Activated T-cell treated with anti-CD3 and anti-CD28 coated beads, Interleukin-2, amount 50 U/mL, for 24 hours (primary cell): ENCODE measurements around the gene MAOA.

Experiments
- DNase-seq: peaks from one replicate; pipeline ENCODE4 v3.0.0-alpha.2; 2020
- H3K27ac Mint-ChIP-seq: 2 replicates; pipeline ENCODE4 v1.8.0; 2020; ENCODE audit warnings: mild to moderate bottlenecking, mixed read lengths
- H3K27me3 Mint-ChIP-seq: 2 replicates; pipeline ENCODE4 v1.8.0; 2020; ENCODE audit warnings: mixed read lengths
- H3K36me3 Mint-ChIP-seq: 2 replicates; pipeline ENCODE4 v1.8.0; 2020; ENCODE audit warnings: low read depth, mixed read lengths
- H3K4me1 Mint-ChIP-seq: 2 replicates; pipeline ENCODE4 v1.8.0; 2020; ENCODE audit warnings: low read depth, mixed read lengths
- H3K4me3 Mint-ChIP-seq: 2 replicates; pipeline ENCODE4 v1.8.0; 2020; ENCODE audit warnings: mild to moderate bottlenecking, moderate library complexity, mixed read lengths
- H3K9me3 Mint-ChIP-seq: 2 replicates; pipeline ENCODE4 v1.8.0; 2020; ENCODE audit warnings: mixed read lengths

Gene MAOA

GRCh38 chrX:43679058-43679457, 23.0 kb downstream of the MAOA start:
- DNase-seq: no peak
- Mint-ChIP-seq H3K4me3 (no peak overlapping the region), H3K27ac (no peak overlapping the region), H3K27me3 (peaks cover 53% of the 10 kb centered on the region), H3K4me1 (no peaks in the 10 kb centered on the region), H3K36me3 (no peaks in the 10 kb centered on the region), H3K9me3 (no peaks in the 10 kb centered on the region)

GRCh38 chrX:43679778-43680177, 23.7 kb downstream of the MAOA start:
- Mint-ChIP-seq H3K36me3 (no peaks in the 10 kb centered on the region), H3K9me3 (no peaks in the 10 kb centered on the region), H3K4me1 (no peaks in the 10 kb centered on the region), H3K27me3 (peaks cover 58% of the 10 kb centered on the region), H3K27ac (no peak overlapping the region), H3K4me3 (no peak overlapping the region)
- DNase-seq: no peak

GRCh38 chrX:43682726-43683125, 26.6 kb downstream of the MAOA start:
- H3K36me3 Mint-ChIP-seq: no peaks in the 10 kb centered on the region

GRCh38 chrX:43685221-43685620, 29.1 kb downstream of the MAOA start:
- Mint-ChIP-seq H3K4me3 (no peak overlapping the region), H3K4me1 (no peaks in the 10 kb centered on the region), H3K27ac (no peak overlapping the region), H3K27me3 (peaks cover 61% of the 10 kb centered on the region), H3K36me3 (no peaks in the 10 kb centered on the region), H3K9me3 (no peaks in the 10 kb centered on the region)
- no peak for DNase-seq

More at GRCh38 chrX:43682726-43683125, 26.6 kb downstream of the MAOA start:
- no peak for DNase-seq
- H3K27me3 Mint-ChIP-seq: peaks cover 60% of the 10 kb centered on the region
- no peaks in the 10 kb centered on the region for H3K4me1 Mint-ChIP-seq
- H3K9me3 Mint-ChIP-seq: no peaks in the 10 kb centered on the region
- no peak overlapping the region for H3K27ac Mint-ChIP-seq
- H3K4me3 Mint-ChIP-seq: no peak overlapping the region

- H3K9me3 Mint-ChIP-seq: no peaks in the 10 kb centered on the region
- H3K27ac Mint-ChIP-seq: no peak overlapping the region
- no peak overlapping the region for H3K4me3 Mint-ChIP-seq
- H3K27me3 Mint-ChIP-seq: peaks cover 49% of the 10 kb centered on the region
- H3K36me3 Mint-ChIP-seq: no peaks in the 10 kb centered on the region
- H3K4me1 Mint-ChIP-seq: no peaks in the 10 kb centered on the region
- no peak for DNase-seq
These were observed 32.5 kb downstream of the MAOA start for GRCh38 chrX:43688586-43688985.

GRCh38 chrX:43693602-43694406, 37.7 kb downstream of the MAOA start:
- Mint-ChIP-seq H3K4me3 (no peak overlapping the region), H3K27me3 (peaks cover 38% of the 10 kb centered on the region), H3K27ac (no peak overlapping the region), H3K4me1 (no peaks in the 10 kb centered on the region), H3K9me3 (no peaks in the 10 kb centered on the region), H3K36me3 (no peaks in the 10 kb centered on the region)
- no peak for DNase-seq

GRCh38 chrX:43699475-43699874, 43.4 kb downstream of the MAOA start:
- Mint-ChIP-seq H3K4me3 (no peak overlapping the region), H3K27me3 (peaks cover 63% of the 10 kb centered on the region), H3K9me3 (no peaks in the 10 kb centered on the region), H3K4me1 (no peaks in the 10 kb centered on the region), H3K36me3 (no peaks in the 10 kb centered on the region), H3K27ac (no peak overlapping the region)
- DNase-seq: no peak

- Mint-ChIP-seq H3K4me1 (no peaks in the 10 kb centered on the region), H3K36me3 (no peaks in the 10 kb centered on the region), H3K4me3 (no peak overlapping the region), H3K9me3 (no peaks in the 10 kb centered on the region), H3K27ac (no peak overlapping the region), H3K27me3 (peaks cover 65% of the 10 kb centered on the region)
- no peak for DNase-seq
These were observed 46.0 kb downstream of the MAOA start for GRCh38 chrX:43702079-43702524.

GRCh38 chrX:43702660-43703059, 46.6 kb downstream of the MAOA start:
- Mint-ChIP-seq H3K9me3 (no peaks in the 10 kb centered on the region), H3K36me3 (no peaks in the 10 kb centered on the region)

GRCh38 chrX:43703211-43703791, 47.2 kb downstream of the MAOA start:
- no peak overlapping the region for H3K4me3 Mint-ChIP-seq
- no peaks in the 10 kb centered on the region for H3K4me1 Mint-ChIP-seq
- H3K27me3 Mint-ChIP-seq: peaks cover 65% of the 10 kb centered on the region
- H3K27ac Mint-ChIP-seq: no peak overlapping the region
- H3K36me3 Mint-ChIP-seq: no peaks in the 10 kb centered on the region
- DNase-seq: no peak
- H3K9me3 Mint-ChIP-seq: no peaks in the 10 kb centered on the region

More at GRCh38 chrX:43702660-43703059, 46.6 kb downstream of the MAOA start:
- DNase-seq: no peak
- Mint-ChIP-seq H3K27ac (no peak overlapping the region), H3K4me3 (no peak overlapping the region), H3K27me3 (peaks cover 65% of the 10 kb centered on the region), H3K4me1 (no peaks in the 10 kb centered on the region)

- Mint-ChIP-seq H3K9me3 (no peaks in the 10 kb centered on the region), H3K27me3 (peaks cover 58% of the 10 kb centered on the region), H3K27ac (no peak overlapping the region), H3K4me1 (no peaks in the 10 kb centered on the region), H3K4me3 (no peak overlapping the region), H3K36me3 (no peaks in the 10 kb centered on the region)
- DNase-seq: no peak
These were observed 50.8 kb downstream of the MAOA start for GRCh38 chrX:43706786-43707370.

GRCh38 chrX:43707812-43708548, 51.9 kb downstream of the MAOA start:
- DNase-seq: no peak
- no peaks in the 10 kb centered on the region for H3K36me3 Mint-ChIP-seq
- H3K4me3 Mint-ChIP-seq: no peak overlapping the region
- no peaks in the 10 kb centered on the region for H3K4me1 Mint-ChIP-seq
- no peaks in the 10 kb centered on the region for H3K9me3 Mint-ChIP-seq
- peaks cover 54% of the 10 kb centered on the region for H3K27me3 Mint-ChIP-seq
- no peak overlapping the region for H3K27ac Mint-ChIP-seq

GRCh38 chrX:43716144-43716543, 60.0 kb downstream of the MAOA start:
- H3K27ac Mint-ChIP-seq: no peak overlapping the region
- H3K36me3 Mint-ChIP-seq: no peaks in the 10 kb centered on the region
- no peaks in the 10 kb centered on the region for H3K9me3 Mint-ChIP-seq
- no peak overlapping the region for H3K4me3 Mint-ChIP-seq
- DNase-seq: no peak
- peaks cover 6% of the 10 kb centered on the region for H3K27me3 Mint-ChIP-seq
- no peaks in the 10 kb centered on the region for H3K4me1 Mint-ChIP-seq

- DNase-seq: no peak
- Mint-ChIP-seq H3K36me3 (no peaks in the 10 kb centered on the region), H3K27ac (no peak overlapping the region)
These were observed 60.6 kb downstream of the MAOA start for GRCh38 chrX:43716696-43717095.

More at GRCh38 chrX:43716696-43717095, 60.6 kb downstream of the MAOA start:
- Mint-ChIP-seq H3K9me3 (no peaks in the 10 kb centered on the region), H3K4me3 (no peak overlapping the region), H3K4me1 (no peaks in the 10 kb centered on the region), H3K27me3 (peaks cover 3% of the 10 kb centered on the region)
